ENCODE results near the gene TRIM58.

- TF ChIP-seq CTCF (conservative IDR thresholded peaks at IDR 0.05 in 1 of 2, IDR thresholded peaks at IDR 0.05 in 1 of 2; ENCODE audit: extremely low read depth in 1 of 2, insufficient read depth in 1 of 2, low read depth in 1 of 2, low read length in 2 of 2): no peak
- no peak for TF ChIP-seq EZH2 (IDR thresholded peaks at IDR 0.05; ENCODE audit: borderline replicate concordance, low read length)
These were observed 27.9 kb downstream of the TRIM58 start for GRCh38 chr1:247884797-247885413.

Measured in mammary epithelial cell (primary cell).